H9 (cell line): ENCODE measurements around the gene DEPDC1B. TPM values are rescaled to one million over a fixed set of nuclear protein-coding genes. Genes with fewer than 3 reads are reported as not detected.

Experiments
- DNase-seq: peaks from one replicate; pipeline ENCODE4 v3.0.0-alpha.2; 2017
- H2AFZ ChIP-seq: one replicate; pipeline ENCODE4 v1.6.1; 2013; ENCODE audit warnings: mild to moderate bottlenecking, low read length, control low read depth, moderate library complexity
- H2AK5ac ChIP-seq: 2 replicates; pipeline ENCODE4 v1.6.1; 2013; ENCODE audit warnings: low read length, control low read depth, mixed read lengths; ENCODE audit not compliant: insufficient read length
- H2BK120ac ChIP-seq: one replicate; pipeline ENCODE4 v1.6.1; 2013; ENCODE audit warnings: low read depth, mild to moderate bottlenecking, low read length, control low read depth, inconsistent platforms; ENCODE audit not compliant: poor library complexity, severe bottlenecking
- H2BK12ac ChIP-seq: 2 replicates; pipeline ENCODE4 v1.6.1; 2013; ENCODE audit warnings: low read length, control low read depth, mixed read lengths, low read depth; ENCODE audit not compliant: insufficient read length
- H2BK15ac ChIP-seq: 2 replicates; pipeline ENCODE4 v1.6.1; 2013; ENCODE audit warnings: low read depth, low read length, control low read depth
- H2BK20ac ChIP-seq: one replicate; pipeline ENCODE4 v1.6.1; 2013; ENCODE audit warnings: low read depth, mild to moderate bottlenecking, low read length, control low read depth, inconsistent platforms; ENCODE audit not compliant: poor library complexity, severe bottlenecking
- H2BK5ac ChIP-seq: 2 replicates; pipeline ENCODE4 v1.6.1; 2013; ENCODE audit warnings: low read length, control low read depth, mixed read lengths; ENCODE audit not compliant: insufficient read length
- H3K14ac ChIP-seq: 2 replicates; pipeline ENCODE4 v1.6.1; 2013; ENCODE audit warnings: low read length, control low read depth; ENCODE audit not compliant: insufficient read depth
- H3K18ac ChIP-seq: 2 replicates; pipeline ENCODE4 v1.6.1; 2013; ENCODE audit warnings: low read depth, mild to moderate bottlenecking, mixed read lengths, low read length, control low read depth; ENCODE audit not compliant: insufficient read length
- H3K23ac ChIP-seq: 2 replicates; pipeline ENCODE4 v1.6.1; 2013; ENCODE audit warnings: low read length, control low read depth, mixed read lengths, low read depth; ENCODE audit not compliant: insufficient read length
- H3K23me2 ChIP-seq: 2 replicates; pipeline ENCODE4 v1.6.1; 2013; ENCODE audit warnings: low read depth, mild to moderate bottlenecking, mixed read lengths, low read length, control low read depth; ENCODE audit not compliant: insufficient read length, poor library complexity, severe bottlenecking
- H3K27ac ChIP-seq: 2 replicates; pipeline ENCODE4 v1.5.1; 2013; ENCODE audit warnings: low read length, control low read depth, mixed read lengths, low read depth; ENCODE audit not compliant: insufficient read length
- H3K27me3 ChIP-seq: 2 replicates; pipeline ENCODE4 v1.6.1; 2013; ENCODE audit warnings: low read length, control low read depth, inconsistent platforms; ENCODE audit not compliant: insufficient read depth
- H3K4ac ChIP-seq: 2 replicates; pipeline ENCODE4 v1.6.1; 2013; ENCODE audit warnings: low read depth, mild to moderate bottlenecking, control low read depth, inconsistent platforms, low read length, moderate library complexity
- H3K4me1 ChIP-seq: 2 replicates; pipeline ENCODE4 v1.6.1; 2013; ENCODE audit warnings: low read length, control low read depth, inconsistent platforms; ENCODE audit not compliant: insufficient read depth
- H3K4me2 ChIP-seq: 2 replicates; pipeline ENCODE4 v1.6.1; 2013; ENCODE audit warnings: low read length, control low read depth, mixed read lengths; ENCODE audit not compliant: insufficient read length, insufficient read depth
- H3K56ac ChIP-seq: 2 replicates; pipeline ENCODE4 v1.6.1; 2013; ENCODE audit warnings: low read depth, mild to moderate bottlenecking, mixed read lengths, low read length, control low read depth; ENCODE audit not compliant: insufficient read length
- H3K79me1 ChIP-seq: 2 replicates; pipeline ENCODE4 v1.6.1; 2013; ENCODE audit warnings: low read depth, mild to moderate bottlenecking, moderate library complexity, low read length, control low read depth, inconsistent platforms; ENCODE audit not compliant: insufficient read depth, poor library complexity, severe bottlenecking
- H3K79me2 ChIP-seq: 2 replicates; pipeline ENCODE4 v1.6.1; 2013; ENCODE audit warnings: low read length, control low read depth, inconsistent platforms; ENCODE audit not compliant: insufficient read depth
- H3K9ac ChIP-seq: 2 replicates; pipeline ENCODE4 v1.6.1; 2013; ENCODE audit warnings: low read length, control low read depth, mixed read lengths; ENCODE audit not compliant: insufficient read length; ENCODE audit errors: extremely low read depth
- H3K9me3 ChIP-seq: one replicate; pipeline ENCODE4 v1.6.1; 2013; ENCODE audit warnings: low read depth, low read length, inconsistent platforms; ENCODE audit not compliant: control insufficient read depth
- H3T11ph ChIP-seq: one replicate; pipeline ENCODE4 v1.6.1; 2013; ENCODE audit warnings: mild to moderate bottlenecking, low read length, control low read depth, inconsistent platforms
- H4K20me1 ChIP-seq: one replicate; pipeline ENCODE4 v1.6.1; 2013; ENCODE audit not compliant: control insufficient read depth, insufficient read length, insufficient read depth
- H4K5ac ChIP-seq: 2 replicates; pipeline ENCODE4 v1.6.1; 2013; ENCODE audit warnings: low read depth, mild to moderate bottlenecking, mixed read lengths, low read length, control low read depth; ENCODE audit not compliant: insufficient read length
- H4K8ac ChIP-seq: replicated peaks from 2 replicates; pipeline ENCODE4 v1.6.1; 2013; ENCODE audit warnings: low read length, control low read depth, mixed read lengths, low read depth; ENCODE audit not compliant: insufficient read length
- H4K91ac ChIP-seq: 2 replicates; pipeline ENCODE4 v1.6.1; 2013; ENCODE audit warnings: low read depth, mild to moderate bottlenecking, moderate library complexity, mixed read lengths, low read length, control low read depth; ENCODE audit not compliant: insufficient read length
- H3K27ac Mint-ChIP-seq, 3 experiments: 2 replicates in 2 of 3; 3 replicates in 1 of 3; pipeline ENCODE4 v1.8.0; 2020 to 2021; ENCODE audit warnings: mixed read lengths in 3 of 3, mild to moderate bottlenecking in 1 of 3, moderate library complexity in 1 of 3
- H3K27me3 Mint-ChIP-seq: 2 replicates; pipeline ENCODE4 v1.8.0; 2021; ENCODE audit warnings: low read depth, mild to moderate bottlenecking, moderate library complexity, mixed read lengths
- H3K36me3 Mint-ChIP-seq, 3 experiments: 2 replicates in 2 of 3; 3 replicates in 1 of 3; pipeline ENCODE4 v1.8.0; 2020 to 2021; ENCODE audit warnings: low read depth in 3 of 3, mixed read lengths in 3 of 3; ENCODE audit not compliant: insufficient read depth in 1 of 3
- H3K4me1 Mint-ChIP-seq, 2 experiments: 2 replicates each; pipeline ENCODE4 v1.8.0; 2020; ENCODE audit warnings: mixed read lengths in 2 of 2
- H3K4me3 Mint-ChIP-seq, 2 experiments: 2 replicates in 1 of 2; 3 replicates in 1 of 2; pipeline ENCODE4 v1.8.0; 2020 to 2021; ENCODE audit warnings: mild to moderate bottlenecking in 2 of 2, mixed read lengths in 2 of 2, moderate library complexity in 1 of 2
- H3K9me3 Mint-ChIP-seq, 2 experiments: 2 replicates in 1 of 2; 3 replicates in 1 of 2; pipeline ENCODE4 v1.8.0; 2020; ENCODE audit warnings: mild to moderate bottlenecking in 2 of 2, mixed read lengths in 2 of 2, moderate library complexity in 1 of 2
- WGBS: extraction: QIAGEN DNeasy Blood & Tissue Kit; methylation state at CpG from one replicate; pipeline ENCODE4 v1.1.7; 2013; ENCODE audit warnings: missing lambda C conversion rate, low lambda C conversion rate, mixed read lengths; ENCODE audit not compliant: insufficient read length; ENCODE audit errors: extremely low coverage; 5-methylcytosine and 5-hydroxymethylcytosine counted together
- total RNA-seq: library from RNA; stranded (reverse); gene quantifications from 2 replicates; pipeline ENCODE4 v1.2.1, GENCODE V29; 2021
- TF ChIP-seq, protein P1 (sequence below): fragments of 200-600 bp; sonication (generic); conservative IDR thresholded peaks from 3 replicates; pipeline ENCODE4 v1.8.0; 2021; ENCODE audit warnings: antibody characterized with exemption, mild to moderate bottlenecking

The DEPDC1B gene
- total RNA-seq, 1 experiment from 2014 or later, result 49.0 TPM

DNA sequence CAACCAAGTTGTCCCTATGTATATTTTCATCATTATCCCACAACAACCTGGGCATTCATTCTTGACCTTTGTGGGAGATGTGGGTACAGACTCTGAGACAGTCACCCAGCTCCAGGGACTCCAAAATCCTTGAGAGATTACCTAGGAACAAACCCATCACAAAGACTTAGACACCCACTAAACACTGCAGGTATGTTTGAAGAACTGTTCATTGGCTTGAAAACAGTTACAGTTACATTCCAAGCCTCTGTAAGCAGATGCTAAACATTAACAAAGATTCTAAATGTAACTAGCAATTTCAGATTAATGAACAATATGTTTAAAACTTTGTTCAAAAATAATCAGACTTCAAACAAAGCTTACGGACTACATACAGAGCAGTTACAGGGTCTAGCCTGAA lies 24.7 kb downstream of the DEPDC1B start:
- Mint-ChIP-seq H3K27ac (no peak overlapping the region; a peak in 1 of 7 replicates), H3K36me3 (peaks cover 0 to 7% (median 2%) of the 10 kb centered on the region in 3 experiments; a peak in 3 of 7 replicates), H3K9me3 (no peaks in the 10 kb centered on the region), H3K4me3 (no peak overlapping the region), H3K27me3 (no peaks in the 10 kb centered on the region), H3K4me1 (peaks cover 11 to 12% of the 10 kb centered on the region in 2 experiments)
- Histone ChIP-seq H2BK20ac (no peak overlapping the region), H3K27ac (no peak overlapping the region), H3K9me3 (no peaks in the 10 kb centered on the region), H3T11ph (no peak overlapping the region), H3K18ac (no peak overlapping the region), H3K4me1 (no peaks in the 10 kb centered on the region), H4K20me1 (no peaks in the 10 kb centered on the region), H4K8ac (no peak overlapping the region), H3K9ac (no peak overlapping the region), H3K56ac (no peak overlapping the region), H3K14ac (no peak overlapping the region), H2BK120ac (no peak overlapping the region), H2BK15ac (no peak overlapping the region), H3K4me2 (no peak overlapping the region), H3K79me1 (peaks cover 11% of the 10 kb centered on the region), H2AFZ (no peak overlapping the region), H2BK5ac (no peak overlapping the region), H3K23me2 (no peaks in the 10 kb centered on the region), H3K4ac (no peak overlapping the region), H2BK12ac (no peak overlapping the region), H2AK5ac (no peak overlapping the region), H3K23ac (no peak overlapping the region), H3K27me3 (no peaks in the 10 kb centered on the region), H3K79me2 (peaks cover 14% of the 10 kb centered on the region; the same call in 1 of the 2 replicates), H4K91ac (no peak overlapping the region), H4K5ac (no peak overlapping the region)
- no peak for DNase-seq
- TF ChIP-seq, protein P1, sequence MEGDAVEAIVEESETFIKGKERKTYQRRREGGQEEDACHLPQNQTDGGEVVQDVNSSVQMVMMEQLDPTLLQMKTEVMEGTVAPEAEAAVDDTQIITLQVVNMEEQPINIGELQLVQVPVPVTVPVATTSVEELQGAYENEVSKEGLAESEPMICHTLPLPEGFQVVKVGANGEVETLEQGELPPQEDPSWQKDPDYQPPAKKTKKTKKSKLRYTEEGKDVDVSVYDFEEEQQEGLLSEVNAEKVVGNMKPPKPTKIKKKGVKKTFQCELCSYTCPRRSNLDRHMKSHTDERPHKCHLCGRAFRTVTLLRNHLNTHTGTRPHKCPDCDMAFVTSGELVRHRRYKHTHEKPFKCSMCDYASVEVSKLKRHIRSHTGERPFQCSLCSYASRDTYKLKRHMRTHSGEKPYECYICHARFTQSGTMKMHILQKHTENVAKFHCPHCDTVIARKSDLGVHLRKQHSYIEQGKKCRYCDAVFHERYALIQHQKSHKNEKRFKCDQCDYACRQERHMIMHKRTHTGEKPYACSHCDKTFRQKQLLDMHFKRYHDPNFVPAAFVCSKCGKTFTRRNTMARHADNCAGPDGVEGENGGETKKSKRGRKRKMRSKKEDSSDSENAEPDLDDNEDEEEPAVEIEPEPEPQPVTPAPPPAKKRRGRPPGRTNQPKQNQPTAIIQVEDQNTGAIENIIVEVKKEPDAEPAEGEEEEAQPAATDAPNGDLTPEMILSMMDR, result no peak
- WGBS, result no CpG with 5 or more reads among the region's 1 CpG
